ENCODE data around the gene KCNH1. TPM values are rescaled to one million over a fixed set of nuclear protein-coding genes. Genes with fewer than 3 reads are reported as not detected.

The KCNH1 gene
- total and polyA plus RNA-seq, 2 donors = 0.62 to 0.85 TPM

GRCh38 chr1:210631399-210631798, 502.5 kb downstream of the KCNH1 start:
- no peak overlapping the region for H3K27ac ChIP-seq (ENCODE audit: low read depth in 1 of 2, low read length in 1 of 2)
- H3K36me3 ChIP-seq (ENCODE audit: control insufficient read depth in 2 of 2, insufficient read depth in 2 of 2, low read length in 1 of 2) = no peaks in the 10 kb centered on the region
- H3K4me1 ChIP-seq (ENCODE audit: control insufficient read depth in 2 of 2, insufficient read depth in 2 of 2, low read length in 2 of 2) = no peaks in the 10 kb centered on the region
- no peak for DNase-seq (ENCODE audit: low read depth in 6 of 9, low spot score in 9 of 9)
- no peak overlapping the region for H3K4me3 ChIP-seq (ENCODE audit: low read length in 2 of 2)
- no peaks in the 10 kb centered on the region for H3K9me3 ChIP-seq (ENCODE audit: control insufficient read depth in 2 of 2, insufficient read depth in 1 of 2, low read length in 1 of 2)
- WGBS = 95% methylated on average over 3 of the region's 3 CpGs
- H3K27me3 ChIP-seq (ENCODE audit: control insufficient read depth in 2 of 2, insufficient read depth in 1 of 2, low read length in 1 of 2) = no peaks in the 10 kb centered on the region

- no peaks in the 10 kb centered on the region for H3K4me1 ChIP-seq (ENCODE audit: control insufficient read depth in 2 of 2, insufficient read depth in 2 of 2, low read length in 2 of 2)
- H3K27ac ChIP-seq (ENCODE audit: low read depth in 1 of 2, low read length in 1 of 2) = no peak overlapping the region
- 96% methylated on average over 2 of the region's 2 CpGs for WGBS
- no peaks in the 10 kb centered on the region for H3K36me3 ChIP-seq (ENCODE audit: control insufficient read depth in 2 of 2, insufficient read depth in 2 of 2, low read length in 1 of 2)
- DNase-seq (ENCODE audit: low read depth in 6 of 9, low spot score in 9 of 9) = no peak
- no peaks in the 10 kb centered on the region for H3K27me3 ChIP-seq (ENCODE audit: control insufficient read depth in 2 of 2, insufficient read depth in 1 of 2, low read length in 1 of 2)
- H3K4me3 ChIP-seq (ENCODE audit: low read length in 2 of 2) = no peak overlapping the region
- no peaks in the 10 kb centered on the region for H3K9me3 ChIP-seq (ENCODE audit: control insufficient read depth in 2 of 2, insufficient read depth in 1 of 2, low read length in 1 of 2)
These were observed 504.7 kb downstream of the KCNH1 start for GRCh38 chr1:210629276-210629675.

- H3K4me1 ChIP-seq (ENCODE audit: control insufficient read depth in 2 of 2, insufficient read depth in 2 of 2, low read length in 2 of 2) = no peaks in the 10 kb centered on the region
- H3K9me3 ChIP-seq (ENCODE audit: control insufficient read depth in 2 of 2, insufficient read depth in 1 of 2, low read length in 1 of 2) = no peaks in the 10 kb centered on the region
These were observed 506.2 kb downstream of the KCNH1 start for GRCh38 chr1:210627755-210628154.

More at GRCh38 chr1:210627755-210628154, 506.2 kb downstream of the KCNH1 start:
- no peaks in the 10 kb centered on the region for H3K36me3 ChIP-seq (ENCODE audit: control insufficient read depth in 2 of 2, insufficient read depth in 2 of 2, low read length in 1 of 2)
- no peak overlapping the region for H3K4me3 ChIP-seq (ENCODE audit: low read length in 2 of 2)
- H3K27ac ChIP-seq (ENCODE audit: low read depth in 1 of 2, low read length in 1 of 2) = no peak overlapping the region
- H3K27me3 ChIP-seq (ENCODE audit: control insufficient read depth in 2 of 2, insufficient read depth in 1 of 2, low read length in 1 of 2) = no peaks in the 10 kb centered on the region
- DNase-seq (ENCODE audit: low read depth in 6 of 9, low spot score in 9 of 9) = no peak

Other genes starting within 250 kb of the KCNH1 start
- gene RCOR3, start 125.2 kb upstream of the KCNH1 start, total RNA-seq = 21.9 TPM
- 52.4 TPM for gene RCOR3, start 125.2 kb upstream of the KCNH1 start, polyA plus RNA-seq
- gene TRAF5, start 192.7 kb upstream of the KCNH1 start, total RNA-seq = 17.0 TPM
- gene TRAF5, start 192.7 kb upstream of the KCNH1 start, polyA plus RNA-seq = 47.6 TPM